Uterus (tissue), 2 donors: Measurements from ENCODE around the gene TOMM22.

Experiments used
- POLR2A ChIP-seq, 2 donors: fragments of 450-650 bp; IDR thresholded peaks; one replicate each; pipeline ENCODE4 v1.6.1; 2016; ENCODE audit warnings: antibody characterized with exemption in 2 of 2, mild to moderate bottlenecking in 1 of 2, moderate library complexity in 1 of 2
- TF ChIP-seq, protein P1 (sequence below), 4 experiments: fragments of 200-600 bp in 2 of 4; fragments of 450-650 bp in 2 of 4; sonication (generic) in 2 of 4; IDR thresholded peaks; one replicate each; pipeline ENCODE4 v1.5.1; 2016 to 2019; ENCODE audit warnings: antibody characterized with exemption in 4 of 4, mild to moderate bottlenecking in 2 of 4, moderate library complexity in 1 of 4

DNA sequence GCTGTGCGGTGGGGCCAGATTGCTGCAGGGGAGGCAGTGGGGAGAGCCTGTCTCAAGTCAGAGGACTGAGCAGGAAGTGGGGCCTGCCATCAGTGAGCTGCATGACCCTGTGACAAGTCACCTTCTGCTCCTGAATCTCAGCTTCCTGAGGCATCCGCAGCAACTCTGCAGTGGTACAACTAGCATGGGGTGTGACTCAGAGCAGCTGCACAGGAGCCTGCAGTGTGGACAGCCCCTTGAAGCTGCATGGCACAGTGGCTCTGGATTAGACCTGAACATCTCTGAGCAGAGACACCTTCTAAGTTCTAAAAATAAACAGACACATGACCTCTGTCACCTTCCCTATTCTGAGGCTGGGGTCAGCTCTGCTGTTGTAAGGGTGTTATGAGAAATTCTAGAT lies 43.5 kb upstream of the TOMM22 start:
- no peak for TF ChIP-seq POLR2A (IDR thresholded peaks at IDR 0.05)
- TF ChIP-seq, protein P1, sequence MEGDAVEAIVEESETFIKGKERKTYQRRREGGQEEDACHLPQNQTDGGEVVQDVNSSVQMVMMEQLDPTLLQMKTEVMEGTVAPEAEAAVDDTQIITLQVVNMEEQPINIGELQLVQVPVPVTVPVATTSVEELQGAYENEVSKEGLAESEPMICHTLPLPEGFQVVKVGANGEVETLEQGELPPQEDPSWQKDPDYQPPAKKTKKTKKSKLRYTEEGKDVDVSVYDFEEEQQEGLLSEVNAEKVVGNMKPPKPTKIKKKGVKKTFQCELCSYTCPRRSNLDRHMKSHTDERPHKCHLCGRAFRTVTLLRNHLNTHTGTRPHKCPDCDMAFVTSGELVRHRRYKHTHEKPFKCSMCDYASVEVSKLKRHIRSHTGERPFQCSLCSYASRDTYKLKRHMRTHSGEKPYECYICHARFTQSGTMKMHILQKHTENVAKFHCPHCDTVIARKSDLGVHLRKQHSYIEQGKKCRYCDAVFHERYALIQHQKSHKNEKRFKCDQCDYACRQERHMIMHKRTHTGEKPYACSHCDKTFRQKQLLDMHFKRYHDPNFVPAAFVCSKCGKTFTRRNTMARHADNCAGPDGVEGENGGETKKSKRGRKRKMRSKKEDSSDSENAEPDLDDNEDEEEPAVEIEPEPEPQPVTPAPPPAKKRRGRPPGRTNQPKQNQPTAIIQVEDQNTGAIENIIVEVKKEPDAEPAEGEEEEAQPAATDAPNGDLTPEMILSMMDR (IDR thresholded peaks at IDR 0.05) = no peak
